Liver (tissue), 9 donors: Measurements from ENCODE around the gene ZCCHC9. TPM values are rescaled to one million over a fixed set of nuclear protein-coding genes. Genes with fewer than 3 reads are reported as not detected.

ENCODE experiments used
- DNase-seq: peaks from one replicate; pipeline ENCODE4 v3.0.0-alpha.2; 2017; ENCODE audit warnings: low spot score
- H3K27ac ChIP-seq, 2 donors: one replicate each; pipeline ENCODE4 v1.7.0; 2013; ENCODE audit warnings: inconsistent platforms in 2 of 2, low read length in 2 of 2, control low read depth in 1 of 2, low read depth in 1 of 2, mild to moderate bottlenecking in 1 of 2
- H3K27me3 ChIP-seq, 4 donors: one replicate each; pipeline versions ENCODE4 v1.6.1 to v1.7.0; 2013; ENCODE audit warnings: low read length in 3 of 4, inconsistent platforms in 1 of 4, mild to moderate bottlenecking in 1 of 4, moderate library complexity in 1 of 4; ENCODE audit not compliant: control insufficient read depth in 4 of 4, insufficient read depth in 4 of 4
- H3K36me3 ChIP-seq, 4 donors: one replicate each; pipeline versions ENCODE4 v1.6.1 to v1.7.0; 2013; ENCODE audit warnings: low read length in 3 of 4, mild to moderate bottlenecking in 3 of 4, low read depth in 1 of 4, moderate library complexity in 1 of 4; ENCODE audit not compliant: control insufficient read depth in 4 of 4, insufficient read depth in 3 of 4
- H3K4me1 ChIP-seq, 4 donors: one replicate each; pipeline versions ENCODE4 v1.6.1 to v1.7.0; 2013; ENCODE audit warnings: low read length in 3 of 4, mild to moderate bottlenecking in 3 of 4, moderate library complexity in 1 of 4; ENCODE audit not compliant: control insufficient read depth in 4 of 4, insufficient read depth in 4 of 4
- H3K4me3 ChIP-seq, 3 donors: one replicate each; pipeline versions ENCODE4 v1.6.1 to v1.7.0; 2013; ENCODE audit warnings: low read length in 3 of 3, control low read depth in 1 of 3, low read depth in 1 of 3, mild to moderate bottlenecking in 1 of 3
- H3K9ac ChIP-seq, 2 donors: one replicate each; pipeline ENCODE4 v1.7.0; 2013; ENCODE audit warnings: low read length in 2 of 2, mild to moderate bottlenecking in 2 of 2, moderate library complexity in 2 of 2, control low read depth in 1 of 2, low read depth in 1 of 2
- H3K9me3 ChIP-seq, 4 donors: one replicate each; pipeline versions ENCODE4 v1.6.1 to v1.7.0; 2013; ENCODE audit warnings: low read length in 3 of 4; ENCODE audit not compliant: control insufficient read depth in 4 of 4
- ATF3 ChIP-seq: IDR thresholded peaks from 2 replicates; pipeline ENCODE4 v1.6.1; 2016; ENCODE audit warnings: antibody characterized with exemption
- CTCF ChIP-seq: fragments of 150-350 bp; IDR thresholded peaks from 2 replicates; pipeline ENCODE4 v1.5.1; 2017; ENCODE audit warnings: improper control_type of control experiment, low read depth, low read length; ENCODE audit not compliant: missing input control
- EGR1 ChIP-seq, 2 donors: IDR thresholded peaks; 2 replicates each; pipeline ENCODE4 v1.6.1; 2016 to 2018; ENCODE audit warnings: antibody characterized with exemption in 2 of 2, low read depth in 2 of 2
- FOXA1 ChIP-seq: IDR thresholded peaks from 2 replicates; pipeline ENCODE4 v1.6.1; 2016; ENCODE audit warnings: antibody characterized with exemption
- FOXA2 ChIP-seq: IDR thresholded peaks from 2 replicates; pipeline ENCODE4 v1.6.1; 2016; ENCODE audit warnings: antibody characterized with exemption
- GABPA ChIP-seq, 2 donors: IDR thresholded peaks in 1 of 2; conservative IDR thresholded peaks in 1 of 2; 2 replicates each; pipeline ENCODE4 v1.6.1; 2016; ENCODE audit warnings: antibody characterized with exemption in 2 of 2, mild to moderate bottlenecking in 1 of 2, moderate library complexity in 1 of 2
- HNF4A ChIP-seq, 2 donors: conservative IDR thresholded peaks; 2 replicates each; pipeline ENCODE4 v1.6.1; 2016; ENCODE audit warnings: antibody characterized with exemption in 2 of 2, mild to moderate bottlenecking in 2 of 2
- HNF4G ChIP-seq: IDR thresholded peaks from 2 replicates; pipeline ENCODE4 v1.6.1; 2016; ENCODE audit warnings: antibody characterized with exemption
- JUND ChIP-seq, 2 donors: IDR thresholded peaks; 2 replicates each; pipeline ENCODE4 v1.6.1; 2016; ENCODE audit warnings: antibody characterized with exemption in 2 of 2
- MAX ChIP-seq: IDR thresholded peaks from 2 replicates; pipeline ENCODE4 v1.6.1; 2016; ENCODE audit warnings: antibody characterized with exemption
- NR2F2 ChIP-seq: IDR thresholded peaks from 2 replicates; pipeline ENCODE4 v1.6.1; 2016; ENCODE audit warnings: antibody characterized with exemption
- RAD21 ChIP-seq, 2 donors: IDR thresholded peaks; 2 replicates each; pipeline ENCODE4 v1.6.1; 2016; ENCODE audit warnings: antibody characterized with exemption in 2 of 2, mild to moderate bottlenecking in 2 of 2
- REST ChIP-seq: IDR thresholded peaks from 2 replicates; pipeline ENCODE4 v1.6.1; 2016; ENCODE audit warnings: antibody characterized with exemption, mild to moderate bottlenecking
- RXRA ChIP-seq, 2 donors: IDR thresholded peaks; 2 replicates each; pipeline ENCODE4 v1.6.1; 2017 to 2018; ENCODE audit warnings: antibody characterized with exemption in 2 of 2, mild to moderate bottlenecking in 1 of 2
- SP1 ChIP-seq: IDR thresholded peaks from 2 replicates; pipeline ENCODE4 v1.6.1; 2018; ENCODE audit warnings: antibody characterized with exemption, mild to moderate bottlenecking
- TAF1 ChIP-seq: conservative IDR thresholded peaks from 2 replicates; pipeline ENCODE4 v1.6.1; 2016; ENCODE audit warnings: antibody characterized with exemption, mild to moderate bottlenecking
- YY1 ChIP-seq: IDR thresholded peaks from 2 replicates; pipeline ENCODE4 v1.6.1; 2016; ENCODE audit warnings: antibody characterized with exemption, mild to moderate bottlenecking
- ZBTB33 ChIP-seq: IDR thresholded peaks from 2 replicates; pipeline ENCODE4 v1.6.1; 2016; ENCODE audit warnings: antibody characterized with exemption
- WGBS: extraction: QIAGEN DNeasy Blood & Tissue Kit; methylation state at CpG from one replicate; pipeline ENCODE4 v1.1.7; 2013; 5-methylcytosine and 5-hydroxymethylcytosine counted together
- polyA plus RNA-seq, 2 donors: library from polyadenylated mRNA; stranded (reverse) in 1 of 2; unstranded in 1 of 2; fragments of 200-250 nt in 1 of 2; fragments of >200 nt in 1 of 2; fragmentation: Nextera tagmentation in 1 of 2; extraction: Ambion mirVana in 1 of 2; gene quantifications; one replicate each; pipeline versions ENCODE4 v1.2.1 to v1.2.3, GENCODE V29; 2013 to 2015
- total RNA-seq, 2 donors: library from RNA; depleted of rRNA; stranded (reverse); fragments of >200 nt; gene quantifications; one replicate each; pipeline ENCODE4 v1.2.3, GENCODE V29; 2014
- donor health status: healthy.
- donor health status: healthy.
- donor health status: healthy.
- donor health status: healthy.
- donor health status: healthy.

The ZCCHC9 gene
- 10 to 100 TPM; 18.2 to 19.8 TPM for total RNA-seq
- 10 to 100 TPM; 13.5 to 19.9 TPM for polyA plus RNA-seq

- DNase-seq, result peak; percentile 91
- Histone ChIP-seq H3K9ac (peak within 1 kb of the TSS; percentile 82 to 89), H3K27me3 (no peaks in the 10 kb centered on the region), H3K4me3 (peak within 1 kb of the TSS; percentile 60 to 97 (median 79)), H3K36me3 (peaks cover 0 to 6% (median 2%) of the 10 kb centered on the region in 4 donors), H3K27ac (peak within 1 kb of the TSS; percentile 91 to 94), H3K4me1 (peaks cover 5 to 34% (median 26%) of the 10 kb centered on the region in 4 donors), H3K9me3 (no peaks in the 10 kb centered on the region)
- TF ChIP-seq RXRA (IDR thresholded peaks at IDR 0.05), result peak; percentile 33 to 40
- TF ChIP-seq HNF4G, result no peak
- no peak for TF ChIP-seq NR2F2
- peak; percentile 14 for TF ChIP-seq CTCF
- no peak for TF ChIP-seq ZBTB33
- TF ChIP-seq EGR1 (IDR thresholded peaks at IDR 0.05; ENCODE audit: low read depth in 2 of 2), result peak; percentile 82 to 93
- no peak for TF ChIP-seq ATF3
- TF ChIP-seq YY1, result peak; percentile 82
- TF ChIP-seq FOXA2, result peak; percentile 39
- TF ChIP-seq TAF1, result peak; percentile 44
- TF ChIP-seq HNF4A (conservative IDR thresholded peaks at IDR 0.05), result peak in 1 of 2 donors; percentile 17
- TF ChIP-seq MAX, result peak; percentile 71
- TF ChIP-seq RAD21 (IDR thresholded peaks at IDR 0.05), result peak; percentile 61 to 62
- peak; percentile 29 for TF ChIP-seq FOXA1
- TF ChIP-seq SP1, result peak; percentile 72
- peak; percentile 77 for TF ChIP-seq REST
- TF ChIP-seq JUND (IDR thresholded peaks at IDR 0.05), result no peak
- TF ChIP-seq GABPA (IDR thresholded peaks at IDR 0.05 in 1 of 2, conservative IDR thresholded peaks at IDR 0.05 in 1 of 2), result peak; percentile 98 to 100
- WGBS, result under 1% methylated on average over 54 of the region's 54 CpGs
These were observed at the start of gene ZCCHC9 for GRCh38 chr5:81301271-81302015. Gene ZCCHC9 (plus strand): TSS chr5:81301587. CDS start chr5:81304758, 3,171 bp downstream.
